Stimulated activated CD4-positive, alpha-beta T cell treated with anti-CD3 and anti-CD28 coated beads, Interleukin-12 subunit alpha, Interleukin-12 subunit beta, amount 100 ng/mL, for 4 hours (primary cell): ENCODE data around the gene MAPK9.
A peak's percentile ranks its signal among the peaks of the same experiment; 100 is the strongest.
"Not testable (repeated sequence)": the region's sequence is repeated elsewhere in the genome, so short reads cannot be mapped to it uniquely, and the experiment has no call there.

Source experiments
- DNase-seq: peaks from one replicate; pipeline ENCODE4 v3.0.0-alpha.2; 2020

The MAPK9 gene

DNA sequence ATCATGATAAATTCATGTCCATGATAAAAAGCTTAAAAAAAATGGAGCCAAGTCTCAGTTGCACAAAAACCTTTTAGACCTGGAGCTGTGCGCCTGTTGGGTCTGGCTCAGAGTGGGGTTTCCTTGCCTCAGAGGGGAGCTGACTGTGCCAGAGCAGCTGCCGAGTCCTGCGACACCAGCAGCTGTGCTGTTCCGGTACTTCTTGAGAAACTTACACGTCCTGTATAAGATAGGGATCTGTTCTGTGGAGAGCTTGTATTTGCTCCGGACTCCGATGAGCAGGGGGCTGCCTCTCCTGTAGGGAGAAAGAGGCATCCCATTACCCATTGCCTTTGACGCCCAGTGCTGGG is 32.7 kb upstream of the MAPK9 start:
- DNase-seq: no peak

- no peak for DNase-seq
Observed at GRCh38 chr5:180323941-180324600, 32.2 kb upstream of the MAPK9 start.

GRCh38 chr5:180323160-180323559 is 31.3 kb upstream of the MAPK9 start:
- DNase-seq: no peak

- DNase-seq: no peak
Observed at GRCh38 chr5:180318456-180319089, 26.7 kb upstream of the MAPK9 start.

- DNase-seq: no peak
Observed at GRCh38 chr5:180316586-180316985, 24.7 kb upstream of the MAPK9 start.

- peak; percentile 75 for DNase-seq
Observed at GRCh38 chr5:180315762-180316212, 23.9 kb upstream of the MAPK9 start.

DNA sequence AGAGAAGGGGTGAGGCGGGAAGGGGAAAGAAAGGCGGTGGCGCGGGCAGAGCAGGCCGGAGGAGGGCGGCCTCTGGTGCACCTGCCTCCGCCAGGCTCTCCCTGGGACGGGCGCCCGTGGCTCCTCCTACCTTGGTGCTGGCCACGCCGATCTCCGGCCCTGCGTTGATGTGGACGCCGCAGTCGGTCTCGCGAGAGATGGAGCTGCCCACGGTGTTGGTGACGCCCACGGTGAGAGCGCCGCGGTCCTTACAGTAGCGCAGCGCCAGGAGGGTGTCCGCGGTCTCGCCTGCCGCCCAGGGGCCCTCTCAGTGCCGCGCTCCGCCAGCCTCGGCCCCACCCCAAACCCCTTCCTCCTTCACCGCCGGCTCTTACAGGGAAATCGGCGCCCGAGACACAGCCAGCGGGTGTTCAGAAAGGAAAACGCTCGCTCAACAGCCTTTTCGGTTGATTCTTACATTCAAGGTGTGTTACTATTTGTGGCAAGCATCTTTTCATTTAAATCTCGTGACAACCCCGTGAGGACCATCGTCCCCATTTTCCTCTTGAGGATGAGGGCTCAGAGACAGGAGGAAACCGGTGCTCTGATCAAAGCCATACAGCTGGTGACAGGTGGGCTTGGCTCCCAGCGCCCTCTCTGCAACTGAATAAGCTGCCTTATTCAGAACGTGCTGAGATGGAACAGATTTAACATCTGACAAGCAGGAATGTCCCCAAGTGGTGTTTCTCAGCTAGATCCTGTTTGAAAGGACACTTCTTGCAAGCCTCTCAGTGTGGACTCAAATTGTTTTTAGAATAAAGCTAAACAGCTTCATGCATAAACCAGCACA is 22.0 kb upstream of the MAPK9 start:
- peak; percentile 71 for DNase-seq

DNA sequence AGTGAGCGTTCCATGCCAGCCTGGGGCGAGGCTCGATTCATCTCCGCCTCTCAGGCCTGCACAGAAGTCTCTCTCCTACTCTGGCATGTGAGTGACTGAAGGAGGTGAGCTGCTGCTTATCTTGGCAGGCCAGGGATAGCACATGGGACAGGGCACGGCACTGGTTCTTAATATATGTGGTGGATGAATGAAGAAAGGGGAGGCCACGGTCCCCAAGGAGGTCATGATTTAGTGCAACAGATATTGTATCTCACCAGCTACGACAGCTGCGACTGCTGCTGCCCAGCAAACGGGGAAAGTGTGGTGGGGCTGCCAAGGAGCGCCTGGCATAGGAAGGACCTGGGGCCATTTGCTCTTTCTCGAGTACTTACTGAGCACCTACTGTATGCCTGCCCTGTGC is 19.3 kb upstream of the MAPK9 start:
- DNase-seq: no peak

GRCh38 chr5:180306796-180307195 is 14.9 kb upstream of the MAPK9 start:
- no peak for DNase-seq

DNA sequence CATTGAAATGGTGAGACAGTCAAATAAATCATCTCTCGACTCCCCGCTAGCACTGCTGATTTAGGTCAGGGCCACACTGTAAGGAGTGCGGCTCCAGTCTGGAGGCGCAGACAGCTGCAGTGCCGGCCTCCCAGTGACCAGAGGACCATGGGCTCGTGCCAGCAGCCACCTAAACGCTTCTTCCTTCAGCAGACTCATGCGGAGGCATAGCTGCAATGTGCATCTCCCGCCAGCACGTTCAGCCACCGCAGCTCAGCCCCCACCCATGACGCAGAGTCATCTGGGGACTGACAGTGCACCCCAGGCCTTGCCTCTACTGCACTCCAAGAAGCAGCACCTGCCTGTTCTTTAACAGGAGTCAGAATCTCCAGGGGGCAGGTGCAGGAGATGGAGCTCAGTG is 13.6 kb upstream of the MAPK9 start:
- no peak for DNase-seq

DNA sequence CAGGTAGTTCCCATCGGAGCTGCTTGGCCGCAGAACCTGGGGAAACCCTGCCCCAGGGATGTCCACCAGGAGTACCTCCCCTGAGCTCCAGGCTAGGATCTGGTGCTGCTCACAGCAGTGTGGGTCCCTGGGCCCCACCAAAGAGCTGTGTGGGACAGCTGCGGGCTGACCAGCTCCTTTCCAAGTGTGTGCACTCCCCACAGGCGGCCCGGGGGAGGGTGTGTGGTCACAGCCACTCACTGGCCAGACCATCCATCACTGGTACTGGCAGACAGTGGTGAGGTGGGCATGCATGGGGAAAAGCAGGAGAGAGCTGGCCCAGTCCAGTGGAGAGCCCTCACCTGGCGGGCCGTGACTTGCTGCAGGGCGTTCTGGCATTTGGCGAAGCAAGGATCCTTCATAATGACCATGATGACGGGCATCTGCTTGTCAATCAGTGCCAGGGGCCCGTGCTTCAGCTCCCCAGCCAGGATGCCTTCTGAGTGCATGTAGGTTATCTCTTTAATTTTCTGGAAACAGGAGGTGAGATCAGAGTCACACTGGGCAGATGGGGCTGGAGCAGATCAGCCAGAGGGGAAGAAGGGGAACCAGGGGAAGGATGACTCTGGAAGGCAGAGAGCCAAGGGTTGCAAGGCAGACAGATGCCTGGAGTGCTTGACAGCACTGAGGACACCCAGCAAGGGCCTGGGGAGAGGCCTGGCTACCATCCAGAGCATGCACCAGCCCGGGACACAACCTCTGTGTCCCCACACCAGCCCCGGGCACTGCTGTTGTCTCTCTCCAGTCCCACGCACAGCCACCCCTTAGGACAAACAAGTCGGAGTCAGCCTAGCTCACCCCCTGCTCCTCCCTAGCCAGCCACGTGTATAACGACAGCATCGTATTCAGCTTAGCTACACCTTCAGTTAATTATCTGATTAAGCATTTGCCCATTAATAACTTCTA is 12.8 kb upstream of the MAPK9 start:
- no peak for DNase-seq

- no peak for DNase-seq
Observed at GRCh38 chr5:180304016-180304292, 12.1 kb upstream of the MAPK9 start.

GRCh38 chr5:180303226-180304015 is 11.5 kb upstream of the MAPK9 start:
- DNase-seq: no peak

- DNase-seq: no peak
Observed at GRCh38 chr5:180302256-180302655, 10.4 kb upstream of the MAPK9 start.

DNA sequence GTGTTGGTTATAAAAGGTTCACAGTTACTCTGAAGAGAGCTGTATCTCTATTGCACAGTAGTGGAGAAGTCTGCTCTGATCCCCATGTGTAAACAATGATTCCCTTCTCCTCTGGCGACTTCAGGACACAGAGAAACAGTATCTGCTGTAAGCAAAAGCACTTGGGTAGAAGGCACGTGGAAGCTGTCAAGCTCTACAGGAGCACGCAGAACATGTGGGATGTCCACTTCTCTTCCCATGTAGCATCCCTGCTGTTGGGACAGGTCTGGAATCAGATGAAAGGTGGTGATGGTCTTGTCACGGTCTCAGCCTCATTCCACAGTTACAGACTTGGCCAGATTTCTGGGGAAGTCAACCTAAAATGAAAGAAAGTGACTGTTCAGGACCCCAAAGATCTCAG is 9.4 kb upstream of the MAPK9 start:
- no peak for DNase-seq

DNA sequence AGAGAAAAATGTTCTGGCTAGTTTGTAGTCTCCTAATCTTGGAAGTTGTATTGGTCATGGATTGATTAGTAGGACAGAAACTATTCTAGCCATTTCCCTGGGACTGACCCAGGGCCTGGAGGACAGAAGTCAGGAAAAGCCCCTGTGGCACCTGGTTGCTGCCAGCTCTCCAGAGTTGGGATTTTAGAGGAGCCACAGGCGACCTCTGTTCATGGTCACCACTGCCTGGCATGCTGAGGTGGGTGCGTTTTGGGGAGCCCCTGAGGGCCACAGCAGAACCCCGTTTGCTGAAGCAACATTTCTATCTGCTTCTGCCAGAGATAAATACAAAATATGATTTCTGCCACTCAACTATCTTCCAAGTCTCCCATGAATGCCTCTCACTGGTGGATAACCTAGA is 7.6 kb upstream of the MAPK9 start:
- no peak for DNase-seq

DNA sequence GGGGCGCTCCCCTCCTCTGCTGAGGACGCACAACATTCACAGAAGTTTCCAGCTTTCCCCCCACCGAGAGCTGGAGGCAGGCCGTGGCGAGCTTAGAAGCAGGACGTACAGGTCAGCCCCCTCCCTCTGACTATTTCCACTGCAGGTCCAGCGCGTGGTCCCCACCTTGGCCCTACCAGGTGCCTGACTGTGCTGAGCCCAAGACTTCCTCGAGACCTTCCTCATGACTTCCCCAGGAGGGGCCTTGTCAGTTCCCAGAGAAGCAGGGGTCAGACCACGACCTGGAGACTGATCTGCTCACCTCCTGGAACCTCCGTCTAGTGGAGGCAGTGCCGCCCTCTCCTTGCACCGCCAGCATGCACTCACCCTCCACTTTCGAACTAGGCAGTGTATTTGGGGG is 7.1 kb upstream of the MAPK9 start:
- not testable (repeated sequence) for DNase-seq

DNA sequence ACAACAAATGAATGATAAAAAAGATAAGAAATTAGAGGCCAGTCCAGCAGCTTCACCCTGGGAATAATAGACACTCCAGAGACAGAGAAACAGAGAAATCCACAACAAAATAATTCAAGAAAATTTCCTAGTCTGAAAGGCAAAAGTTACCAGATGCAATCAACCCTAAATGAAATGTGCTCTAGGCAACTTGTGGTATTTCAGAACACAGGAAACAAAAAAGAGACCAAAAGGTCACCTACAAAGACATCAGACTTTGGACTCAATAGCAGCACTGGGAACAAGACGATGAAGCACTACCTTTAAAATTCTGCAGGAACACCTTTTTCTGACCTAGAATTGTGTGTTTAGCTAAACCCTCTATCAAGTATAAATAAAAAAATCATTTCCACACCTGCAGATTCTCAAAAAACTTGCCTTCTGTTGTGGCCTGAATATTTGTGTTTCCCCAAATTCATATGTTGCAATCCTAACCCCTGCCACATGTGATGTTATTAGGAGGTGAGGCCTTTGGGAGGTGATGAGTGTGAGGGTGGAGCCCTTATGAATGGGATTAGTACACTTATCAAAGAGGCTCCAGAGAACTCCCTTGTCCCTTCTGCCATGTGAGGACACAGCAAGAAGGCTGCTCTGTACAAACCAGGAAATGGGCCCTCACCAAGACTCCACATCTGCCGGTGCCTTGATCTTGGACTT is 5.9 kb upstream of the MAPK9 start:
- DNase-seq: no peak

- no peak for DNase-seq
Observed at GRCh38 chr5:180296771-180297170, 4.9 kb upstream of the MAPK9 start.

DNA sequence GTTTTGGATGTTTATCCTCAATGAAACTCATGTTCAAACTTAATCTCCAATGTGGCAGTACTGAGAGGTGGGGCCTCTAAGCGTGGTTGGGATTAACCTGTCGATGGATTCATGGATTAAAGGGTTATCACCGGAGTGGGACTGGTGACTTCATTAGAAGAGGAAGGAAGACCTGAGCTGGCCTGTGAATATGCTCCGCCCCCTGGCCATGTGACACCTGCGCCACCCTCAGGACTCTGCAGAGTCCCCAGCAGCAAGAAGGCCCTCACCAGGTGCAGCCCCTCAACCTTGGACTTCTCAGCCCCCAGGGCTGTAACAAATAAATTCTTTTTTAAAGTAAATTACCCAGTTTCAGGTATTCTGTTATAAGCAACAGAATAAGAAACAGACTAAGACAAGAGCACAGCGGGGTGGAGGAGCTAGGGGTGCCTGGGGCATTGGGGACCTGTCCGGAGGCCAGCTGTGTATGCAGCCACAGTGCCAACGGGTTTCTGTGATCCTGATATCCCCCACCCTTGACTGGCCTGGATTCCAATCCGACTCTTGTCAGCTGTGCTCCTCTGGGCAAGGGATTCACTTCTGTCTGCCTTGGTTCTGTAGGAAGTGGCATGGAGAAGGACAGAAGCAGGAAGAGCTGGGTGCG is 3.2 kb upstream of the MAPK9 start:
- no peak for DNase-seq

DNA sequence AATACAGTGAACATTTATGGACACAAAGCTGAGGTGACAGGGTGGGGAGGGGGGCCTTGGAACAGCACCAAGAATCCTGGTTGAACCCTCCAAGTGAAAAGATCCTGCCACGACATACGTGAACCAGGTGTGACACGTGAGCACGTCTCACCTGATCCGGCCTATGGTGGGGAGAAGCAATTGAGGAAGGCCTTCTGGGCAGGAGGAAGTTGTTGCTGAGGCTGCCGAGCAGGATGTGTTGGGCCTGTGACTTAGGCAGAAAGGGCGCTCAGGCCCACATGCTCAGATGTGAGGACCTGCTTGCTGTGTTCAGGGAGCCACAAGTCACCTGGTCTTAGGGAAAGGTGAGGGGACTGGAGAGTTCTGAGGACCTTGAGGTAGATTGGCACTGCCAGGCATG is 2.5 kb upstream of the MAPK9 start:
- no peak for DNase-seq
